GM12878 (cell line): ENCODE results near the gene AP3S2. TPM values are rescaled to one million over a fixed set of nuclear protein-coding genes. Genes with fewer than 3 reads are reported as not detected.

Source experiments
- ATAC-seq: fragments of 200-7000 bp; cut with Tn5 transposase; 3 replicates; pipeline ENCODE4 v1.9.1; 2020; ENCODE audit warnings: mild to moderate bottlenecking, moderate library complexity
- BruUV-seq: library from RNA; stranded (reverse); fragments of 400-500 nt; replicated peaks from 2 replicates; lab custom pipeline; 2021; lab: Mats Ljungman, UMichigan
- CTCF ChIA-PET: fragments of 300-600 bp; sonication (Branson Sonifier 250); formaldehyde crosslinking; extraction: SDS; loops from one replicate; lab custom pipeline; 2021; ENCODE audit warnings: inconsistent platforms; lab: Yijun Ruan, JAX
- POLR2A ChIA-PET: fragments of 350-600 bp; formaldehyde crosslinking; extraction: SDS; loops from one replicate; lab custom pipeline; 2021; ENCODE audit warnings: inconsistent platforms; lab: Charles Lee
- RAD21 ChIA-PET: fragments of 300-600 bp; sonication (Branson Sonifier 250); formaldehyde crosslinking; loops from one replicate; lab custom pipeline; 2023; ENCODE audit warnings: antibody characterized with exemption; ENCODE audit not compliant: unreplicated experiment; lab: Charles Lee
- SMC1A ChIA-PET: fragments of 300-600 bp; sonication (Branson Sonifier 250); formaldehyde crosslinking; loops from one replicate; lab custom pipeline; 2023; ENCODE audit not compliant: unreplicated experiment, uncharacterized antibody; lab: Charles Lee
- DNase-seq: peaks from one replicate; pipeline ENCODE4 v3.0.0-alpha.2; 2011; ENCODE audit warnings: low read depth, low spot score
- FAIRE-seq: peaks from 3 replicates; lab custom pipeline; 2011; peaks lifted over from hg19 to GRCh38; lab: Jason Lieb, UNC
- H2AFZ ChIP-seq: 2 replicates; pipeline ENCODE4 v1.6.0; 2011; ENCODE audit warnings: low read depth, low read length, control low read depth; ENCODE audit not compliant: control insufficient read depth
- H3K27ac ChIP-seq: 2 replicates; pipeline ENCODE4 v1.5.1; 2011; ENCODE audit warnings: control low read depth; ENCODE audit not compliant: control insufficient read depth, insufficient read depth
- H3K27me3 ChIP-seq, 2 experiments: replicated peaks in 1 of 2; 2 replicates each; pipeline versions ENCODE4 v1.6.0 to v1.6.1; 2011; ENCODE audit warnings: low read length in 1 of 2; ENCODE audit not compliant: control insufficient read depth in 2 of 2, insufficient read depth in 2 of 2
- H3K36me3 ChIP-seq, 2 experiments: 2 replicates each; pipeline ENCODE4 v1.5.1; 2011; ENCODE audit warnings: low read length in 1 of 2; ENCODE audit not compliant: control insufficient read depth in 2 of 2, insufficient read depth in 2 of 2
- H3K4me1 ChIP-seq: 2 replicates; pipeline ENCODE4 v1.6.1; 2011; ENCODE audit warnings: mild to moderate bottlenecking, low read length, moderate library complexity, mixed read lengths; ENCODE audit not compliant: control insufficient read depth, insufficient read depth
- H3K4me2 ChIP-seq: 2 replicates; pipeline ENCODE4 v1.6.0; 2011; ENCODE audit warnings: control low read depth; ENCODE audit not compliant: control insufficient read depth, insufficient read depth
- H3K4me3 ChIP-seq: fragments of 200-600 bp; sonication (generic); 2 replicates; pipeline ENCODE4 v1.5.1; 2016
- H3K79me2 ChIP-seq: 2 replicates; pipeline ENCODE4 v1.6.0; 2011; ENCODE audit warnings: low read length; ENCODE audit not compliant: control insufficient read depth, insufficient read depth
- H3K9ac ChIP-seq: 2 replicates; pipeline ENCODE4 v1.8.0; 2011; ENCODE audit warnings: low read length, control low read depth, mixed read lengths; ENCODE audit not compliant: control insufficient read depth, insufficient read depth
- H3K9me3 ChIP-seq: replicated peaks from 3 replicates; pipeline ENCODE4 v1.5.1; 2011; ENCODE audit warnings: mild to moderate bottlenecking, low read length; ENCODE audit not compliant: control insufficient read depth, insufficient read depth
- H4K20me1 ChIP-seq: 2 replicates; pipeline ENCODE4 v1.6.0; 2011; ENCODE audit not compliant: control insufficient read depth, insufficient read depth
- IKZF1 ChIP-seq: fragments of 450-650 bp; conservative IDR thresholded peaks from 2 replicates; pipeline ENCODE4 v1.6.1; 2017; ENCODE audit warnings: antibody characterized with exemption, mild to moderate bottlenecking
- IKZF2 ChIP-seq, 2 experiments: fragments of 450-650 bp; IDR thresholded peaks; 2 replicates each; pipeline ENCODE4 v1.6.1; 2017; ENCODE audit warnings: mild to moderate bottlenecking in 2 of 2, moderate library complexity in 2 of 2
- MEF2A ChIP-seq: IDR thresholded peaks from 2 replicates; pipeline ENCODE4 v1.6.1; 2011; ENCODE audit warnings: low read depth, mild to moderate bottlenecking, low read length, moderate library complexity; ENCODE audit not compliant: insufficient read depth
- MYB ChIP-seq: fragments of 150-350 bp; IDR thresholded peaks from 2 replicates; pipeline ENCODE4 v1.6.1; 2014; ENCODE audit warnings: mild to moderate bottlenecking, low read depth, low read length, borderline replicate concordance
- SREBF2 ChIP-seq: IDR thresholded peaks from 2 replicates; pipeline ENCODE4 v1.6.1; 2012; ENCODE audit warnings: mild to moderate bottlenecking, low read length
- SRF ChIP-seq, 2 experiments: IDR thresholded peaks; 2 replicates each; pipeline ENCODE4 v1.6.1; 2011; ENCODE audit warnings: low read depth in 2 of 2, low read length in 2 of 2, mild to moderate bottlenecking in 1 of 2, moderate library complexity in 1 of 2
- TAF1 ChIP-seq: IDR thresholded peaks from 2 replicates; pipeline ENCODE4 v1.6.1; 2011; ENCODE audit warnings: mild to moderate bottlenecking, low read depth, low read length, borderline replicate concordance
- ZNF207 ChIP-seq: fragments of 450-650 bp; IDR thresholded peaks from 2 replicates; pipeline ENCODE4 v1.6.1; 2014; ENCODE audit warnings: antibody characterized with exemption, mild to moderate bottlenecking, borderline replicate concordance
- ZNF24 ChIP-seq: fragments of 450-650 bp; IDR thresholded peaks from 2 replicates; pipeline ENCODE4 v1.6.1; 2017; ENCODE audit warnings: antibody characterized with exemption, mild to moderate bottlenecking
- ZSCAN29 ChIP-seq: fragments of 450-650 bp; IDR thresholded peaks from 2 replicates; pipeline ENCODE4 v1.6.1; 2017; ENCODE audit warnings: mild to moderate bottlenecking, moderate library complexity
- ZZZ3 ChIP-seq: IDR thresholded peaks from 2 replicates; pipeline ENCODE4 v1.6.1; 2011; ENCODE audit warnings: low read depth; ENCODE audit not compliant: control insufficient read depth, insufficient read length
- WGBS: methylation state at CpG from one replicate; pipeline ENCODE4 v1.1.6; 2016; ENCODE audit warnings: low lambda C conversion rate; ENCODE audit not compliant: insufficient replicate concordance, insufficient coverage; ENCODE audit errors: missing lambda C conversion rate; 5-methylcytosine and 5-hydroxymethylcytosine counted together
- in situ Hi-C: fragments of 300-500 bp; cut with MboI; formaldehyde crosslinking; loops from 9 replicates; pipeline ENCODE4 v1.14.3; 2018; ENCODE audit warnings: mixed read lengths
- intact Hi-C: fragments of 100-400 bp; cut with micrococcal nuclease; formaldehyde crosslinking; loops from one replicate; pipeline ENCODE4 v1.14.2; 2022; ENCODE audit not compliant: unreplicated experiment
- polyA plus RNA-seq, 11 experiments: library from polyadenylated mRNA; depleted of rRNA in 4 of 11; unstranded in 6 of 11; stranded (reverse) in 5 of 11; fragments of >200 nt; fragmentation: Nextera tagmentation in 4 of 11; fragmentation: Illumina TruSeq in 1 of 11; extraction: Ambion mirVana in 4 of 11; extraction: Trizol in 1 of 11; gene quantifications; 1 replicate in 1 of 11; 2 replicates in 10 of 11; pipeline versions ENCODE4 v1.2.1 to v1.2.3, GENCODE V29; 2011 to 2016; ENCODE audit warnings: inconsistent platforms in 2 of 11, missing spikeins in 2 of 11, low read depth in 1 of 11
- total RNA-seq, 4 experiments: library from RNA; depleted of rRNA in 3 of 4; stranded (reverse); fragments of >200 nt in 3 of 4; fragmentation: Illumina TruSeq in 1 of 4; extraction: Trizol in 1 of 4; gene quantifications; 2 replicates each; pipeline versions ENCODE4 v1.2.1 to v1.2.3, GENCODE V29; 2013 to 2021
- TF ChIP-seq, protein P1 (sequence below): fragments of 450-650 bp; formaldehyde crosslinking; IDR thresholded peaks from 2 replicates; pipeline ENCODE4 v1.5.0; 2022; ENCODE audit warnings: mild to moderate bottlenecking, missing genetic modification characterization
- TF ChIP-seq, protein P2 (sequence below): fragments of 450-650 bp; IDR thresholded peaks from 2 replicates; pipeline ENCODE4 v1.6.1; 2017; ENCODE audit warnings: borderline replicate concordance

The AP3S2 gene
- total and polyA plus RNA-seq, 10 of the 15 experiments (the other 5 are each of a cell fraction or from before 2014, with no cell fraction given), result 10.0 to 43.6 (median 26.0) TPM

DNA sequence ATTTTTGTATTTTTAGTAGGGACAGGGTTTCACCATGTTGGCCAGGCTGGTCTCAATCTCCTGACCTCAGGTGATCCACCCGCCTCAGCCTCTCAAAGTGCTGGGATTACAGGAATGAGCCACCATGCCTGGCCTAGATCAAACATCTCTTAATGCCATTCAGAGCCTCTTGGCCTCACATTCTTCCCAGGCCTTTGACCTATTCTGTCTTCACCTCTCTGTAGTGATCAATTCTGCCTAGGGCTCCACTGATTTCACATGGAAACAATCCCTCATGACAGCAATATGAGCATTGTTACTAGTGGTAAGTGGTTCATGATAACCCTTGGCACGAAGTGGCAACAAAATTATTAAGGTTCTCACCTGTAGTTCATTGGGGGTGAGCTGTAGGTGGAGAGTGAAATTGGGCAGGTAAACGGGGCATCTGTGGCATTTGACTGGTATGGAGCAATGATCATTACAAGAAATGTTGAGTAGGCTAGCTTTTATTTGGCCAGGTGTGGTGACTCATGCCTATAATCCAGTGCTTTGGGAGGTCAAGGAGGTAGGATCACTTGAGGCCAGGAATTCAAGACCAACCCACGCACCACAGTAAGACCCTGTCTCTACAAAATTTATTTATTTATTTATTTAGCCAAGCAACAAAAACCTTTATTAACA is 23.8 kb upstream of the AP3S2 start:
- in situ Hi-C loops (no loop called here), intact Hi-C loops (no loop called here)
- DNase-seq, result no peak
- ChIA-PET CTCF (interaction anchor here (0.9 kb wide), 2 partner anchors 13 to 19 kb away, joined by 3 to 4 read pairs; no protein-coding TSS in a partner anchor), SMC1A (interaction anchor here (0.6 to 2.2 kb wide), 3 partner anchors 17 to 1095 kb away, joined by 3 to 5 read pairs (median 3); no protein-coding TSS in a partner anchor), POLR2A (no interaction called here), RAD21 (interaction anchor here (0.6 to 0.8 kb wide), 2 partner anchors 19 to 330 kb away, joined by 3 to 5 read pairs; no protein-coding TSS in a partner anchor)
- H3K9ac ChIP-seq, result no peak overlapping the region
- peaks cover 0 to 4% of the 10 kb centered on the region in 2 experiments; a peak in 1 of 4 replicates for H3K27me3 ChIP-seq
- 13% methylated on average over 4 of the region's 4 CpGs for WGBS
- H3K36me3 ChIP-seq, result no peaks in the 10 kb centered on the region
- H3K4me3 ChIP-seq, result no peak overlapping the region
- TF ChIP-seq ZNF24, result no peak
- no peak for ATAC-seq
- no peaks in the 10 kb centered on the region for H3K9me3 ChIP-seq
- no peaks in the 10 kb centered on the region for H3K79me2 ChIP-seq
- BruUV-seq, result no TSS peak
- H3K4me1 ChIP-seq, result no peaks in the 10 kb centered on the region
- H2AFZ ChIP-seq, result no peak overlapping the region
- no peaks in the 10 kb centered on the region for H4K20me1 ChIP-seq
- no peak overlapping the region for H3K4me2 ChIP-seq
- no peak for FAIRE-seq
- H3K27ac ChIP-seq, result no peak overlapping the region

DNA sequence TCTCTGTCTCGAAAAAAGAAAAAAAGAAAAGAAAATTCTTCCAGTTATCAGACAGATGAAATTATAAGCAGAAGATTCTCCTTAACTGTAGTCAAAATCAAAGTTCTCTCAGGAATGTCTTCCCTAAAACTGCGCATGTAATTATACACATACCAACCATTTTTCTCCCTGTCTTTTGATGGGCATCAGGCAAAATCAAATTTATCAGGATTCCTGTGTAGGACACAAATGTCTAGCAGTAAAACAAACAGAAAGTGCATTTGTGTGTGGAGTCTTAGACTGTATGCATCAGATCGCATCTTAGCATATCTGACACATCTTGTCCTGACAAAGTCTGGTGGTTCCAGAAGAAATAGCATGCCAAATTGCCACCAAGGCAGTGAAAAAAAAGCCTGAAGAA is 22.9 kb upstream of the AP3S2 start:
- H3K27ac ChIP-seq, result no peak overlapping the region
- no TSS peak for BruUV-seq
- POLR2A ChIA-PET, result no interaction called here
- no peak overlapping the region for H2AFZ ChIP-seq
- H3K4me3 ChIP-seq, result no peak overlapping the region
- H3K27me3 ChIP-seq, result peaks cover 0 to 4% of the 10 kb centered on the region in 2 experiments; a peak in 1 of 4 replicates
- in situ Hi-C loops (no loop called here), intact Hi-C loops (no loop called here)
- SMC1A ChIA-PET, result no interaction called here
- H3K79me2 ChIP-seq, result no peaks in the 10 kb centered on the region
- no peak overlapping the region for H3K4me2 ChIP-seq
- H3K4me1 ChIP-seq, result no peaks in the 10 kb centered on the region
- H3K9me3 ChIP-seq, result no peaks in the 10 kb centered on the region
- RAD21 ChIA-PET, result no interaction called here
- no peak for ATAC-seq
- CTCF ChIA-PET, result no interaction called here
- 60% methylated on average over 3 of the region's 3 CpGs for WGBS
- no peaks in the 10 kb centered on the region for H3K36me3 ChIP-seq
- no peaks in the 10 kb centered on the region for H4K20me1 ChIP-seq
- no peak overlapping the region for H3K9ac ChIP-seq
- DNase-seq, result no peak
- FAIRE-seq, result no peak
- no peak for TF ChIP-seq MYB
- TF ChIP-seq TAF1, result no peak
- no peak for TF ChIP-seq MEF2A
- TF ChIP-seq, protein P1, sequence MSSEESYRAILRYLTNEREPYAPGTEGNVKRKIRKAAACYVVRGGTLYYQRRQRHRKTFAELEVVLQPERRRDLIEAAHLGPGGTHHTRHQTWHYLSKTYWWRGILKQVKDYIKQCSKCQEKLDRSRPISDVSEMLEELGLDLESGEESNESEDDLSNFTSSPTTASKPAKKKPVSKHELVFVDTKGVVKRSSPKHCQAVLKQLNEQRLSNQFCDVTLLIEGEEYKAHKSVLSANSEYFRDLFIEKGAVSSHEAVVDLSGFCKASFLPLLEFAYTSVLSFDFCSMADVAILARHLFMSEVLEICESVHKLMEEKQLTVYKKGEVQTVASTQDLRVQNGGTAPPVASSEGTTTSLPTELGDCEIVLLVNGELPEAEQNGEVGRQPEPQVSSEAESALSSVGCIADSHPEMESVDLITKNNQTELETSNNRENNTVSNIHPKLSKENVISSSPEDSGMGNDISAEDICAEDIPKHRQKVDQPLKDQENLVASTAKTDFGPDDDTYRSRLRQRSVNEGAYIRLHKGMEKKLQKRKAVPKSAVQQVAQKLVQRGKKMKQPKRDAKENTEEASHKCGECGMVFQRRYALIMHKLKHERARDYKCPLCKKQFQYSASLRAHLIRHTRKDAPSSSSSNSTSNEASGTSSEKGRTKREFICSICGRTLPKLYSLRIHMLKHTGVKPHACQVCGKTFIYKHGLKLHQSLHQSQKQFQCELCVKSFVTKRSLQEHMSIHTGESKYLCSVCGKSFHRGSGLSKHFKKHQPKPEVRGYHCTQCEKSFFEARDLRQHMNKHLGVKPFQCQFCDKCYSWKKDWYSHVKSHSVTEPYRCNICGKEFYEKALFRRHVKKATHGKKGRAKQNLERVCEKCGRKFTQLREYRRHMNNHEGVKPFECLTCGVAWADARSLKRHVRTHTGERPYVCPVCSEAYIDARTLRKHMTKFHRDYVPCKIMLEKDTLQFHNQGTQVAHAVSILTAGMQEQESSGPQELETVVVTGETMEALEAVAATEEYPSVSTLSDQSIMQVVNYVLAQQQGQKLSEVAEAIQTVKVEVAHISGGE (CRISPR knock-in tag), result no peak
- TF ChIP-seq IKZF2 (IDR thresholded peaks at IDR 0.05), result no peak
- TF ChIP-seq ZSCAN29, result no peak
- TF ChIP-seq IKZF1, result no peak
- TF ChIP-seq ZZZ3, result no peak
- no peak for TF ChIP-seq SRF (IDR thresholded peaks at IDR 0.05; ENCODE audit: low read depth in 2 of 2, low read length in 2 of 2)
- TF ChIP-seq, protein P2, sequence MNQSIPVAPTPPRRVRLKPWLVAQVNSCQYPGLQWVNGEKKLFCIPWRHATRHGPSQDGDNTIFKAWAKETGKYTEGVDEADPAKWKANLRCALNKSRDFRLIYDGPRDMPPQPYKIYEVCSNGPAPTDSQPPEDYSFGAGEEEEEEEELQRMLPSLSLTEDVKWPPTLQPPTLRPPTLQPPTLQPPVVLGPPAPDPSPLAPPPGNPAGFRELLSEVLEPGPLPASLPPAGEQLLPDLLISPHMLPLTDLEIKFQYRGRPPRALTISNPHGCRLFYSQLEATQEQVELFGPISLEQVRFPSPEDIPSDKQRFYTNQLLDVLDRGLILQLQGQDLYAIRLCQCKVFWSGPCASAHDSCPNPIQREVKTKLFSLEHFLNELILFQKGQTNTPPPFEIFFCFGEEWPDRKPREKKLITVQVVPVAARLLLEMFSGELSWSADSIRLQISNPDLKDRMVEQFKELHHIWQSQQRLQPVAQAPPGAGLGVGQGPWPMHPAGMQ, result no peak
- TF ChIP-seq ZNF207, result no peak
- TF ChIP-seq SREBF2, result no peak
